GM21381 (cell line): Measurements from ENCODE around the gene TMEM255B.

Source experiments
- ATAC-seq: cut with Tn5 transposase; IDR thresholded peaks from one replicate; pipeline ENCODE4 v1.9.1; 2021; ENCODE audit warnings: mild to moderate bottlenecking, moderate library complexity; ENCODE audit not compliant: unreplicated experiment

TMEM255B gene

DNA sequence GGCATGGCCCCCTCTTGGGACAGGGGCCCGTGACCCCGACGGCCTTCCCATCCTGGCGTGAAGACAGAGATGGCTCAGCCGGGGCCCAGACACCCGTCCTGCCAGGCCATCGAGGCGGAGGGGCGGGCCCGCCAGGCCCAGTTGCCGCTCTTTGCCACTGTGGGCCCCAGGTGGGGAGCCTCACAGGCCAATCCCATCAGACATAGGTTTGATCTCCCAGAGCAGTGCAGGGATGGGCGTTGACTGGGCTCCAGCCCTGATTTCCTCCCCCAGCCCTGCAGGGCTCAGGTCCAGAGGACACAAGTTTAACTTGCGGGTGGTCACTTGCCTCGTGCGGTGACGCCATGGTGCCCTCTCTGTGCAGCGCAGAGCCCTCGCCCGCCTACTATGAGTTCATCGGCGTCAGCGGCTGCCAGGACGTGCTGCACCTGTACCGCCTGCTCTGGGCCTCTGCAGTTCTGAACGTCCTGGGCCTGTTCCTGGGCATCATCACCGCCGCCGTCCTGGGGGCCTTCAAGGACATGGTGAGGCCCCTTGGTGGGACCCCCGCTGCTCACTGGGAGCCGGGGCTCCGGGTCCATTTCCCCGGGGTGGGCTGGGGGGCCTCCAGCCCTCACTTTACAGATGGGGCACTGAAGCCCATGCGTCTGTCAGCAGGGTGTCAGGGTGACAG lies 42.4 kb downstream of the TMEM255B start:
- ATAC-seq, result no peak

DNA sequence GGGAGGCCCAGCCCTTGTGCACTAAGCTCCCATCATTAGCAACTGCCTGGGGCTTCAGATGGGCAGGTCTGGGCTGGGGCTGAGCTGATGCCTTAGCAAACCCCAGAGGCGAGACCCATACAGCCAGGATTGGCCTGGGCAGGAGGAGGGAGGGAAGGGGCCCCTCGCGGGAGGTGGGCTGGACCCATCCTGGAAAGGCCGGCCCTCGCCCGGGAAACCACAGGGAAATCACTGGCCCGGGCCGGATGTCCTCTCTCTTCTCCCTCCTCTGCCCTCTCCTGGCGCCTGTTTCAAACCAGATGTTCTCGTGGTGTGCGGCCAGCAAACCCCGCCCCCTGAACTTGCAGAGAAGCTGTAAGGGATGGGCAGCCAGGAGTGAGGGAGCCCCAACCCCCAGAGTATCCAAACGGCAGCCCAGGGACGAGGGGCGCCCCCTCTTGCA lies 43.1 kb downstream of the TMEM255B start:
- ATAC-seq, result no peak

DNA sequence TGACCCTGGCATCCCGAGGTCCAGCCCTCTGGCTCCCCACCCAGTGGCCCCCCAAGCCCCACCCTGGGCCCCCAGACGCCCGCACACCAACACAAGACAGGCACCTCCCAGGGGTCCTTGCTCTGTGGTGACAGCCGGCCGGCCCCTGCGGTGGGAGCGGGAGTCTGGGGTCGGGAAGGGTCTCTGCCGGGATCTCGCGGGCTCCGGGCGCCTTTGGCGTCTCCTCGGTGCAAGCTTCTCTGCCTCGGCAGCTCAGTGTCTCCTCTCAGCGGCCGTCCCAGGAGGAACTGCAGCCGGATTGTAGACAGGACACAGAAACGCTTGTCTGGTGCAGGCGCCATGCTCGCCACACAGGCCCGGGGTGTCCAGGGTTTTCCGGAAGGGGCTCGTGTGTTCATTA lies 43.7 kb downstream of the TMEM255B start:
- no peak for ATAC-seq

- ATAC-seq, result no peak
These were observed 44.5 kb downstream of the TMEM255B start for GRCh38 chr13:113803409-113804016.

- ATAC-seq, result no peak
These were observed 45.1 kb downstream of the TMEM255B start for GRCh38 chr13:113804017-113804702.

DNA sequence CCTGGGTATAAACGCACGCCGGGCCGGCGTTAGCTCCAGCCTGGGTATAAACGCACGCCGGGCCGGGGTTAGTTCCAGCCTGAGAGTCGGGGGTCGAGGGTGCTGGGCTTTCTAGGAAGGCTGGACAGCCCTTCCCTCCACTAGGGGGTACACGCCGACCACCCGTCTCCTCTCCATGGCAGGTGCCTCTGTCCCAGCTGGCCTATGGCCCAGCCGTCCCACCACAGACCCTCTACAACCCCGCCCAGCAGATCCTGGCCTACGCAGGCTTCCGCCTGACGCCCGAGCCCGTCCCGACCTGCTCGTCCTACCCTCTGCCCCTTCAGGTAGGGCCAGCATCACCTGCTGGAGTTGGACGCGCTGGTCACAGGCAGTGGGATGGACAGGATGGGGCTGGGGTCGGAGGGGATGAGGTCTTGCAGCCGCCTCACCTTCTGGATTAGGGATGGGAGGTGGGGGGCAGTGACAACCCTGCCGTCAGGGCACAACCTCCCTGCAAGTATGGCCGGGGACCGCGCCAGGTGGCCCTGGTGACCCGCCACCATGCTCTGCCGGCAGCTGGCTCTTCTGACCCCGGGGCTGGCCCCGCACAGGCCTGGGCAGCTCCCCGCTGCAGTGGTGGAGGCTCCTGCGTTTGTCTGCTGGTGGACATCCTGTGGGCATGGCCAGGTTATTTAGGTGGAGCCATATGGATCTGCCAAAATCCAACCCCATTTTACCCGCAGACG lies 45.8 kb downstream of the TMEM255B start:
- ATAC-seq, result no peak

GRCh38 chr13:113805431-113806103 lies 46.5 kb downstream of the TMEM255B start:
- ATAC-seq, result no peak

GRCh38 chr13:113806104-113806471 lies 47.1 kb downstream of the TMEM255B start:
- ATAC-seq, result no peak

DNA sequence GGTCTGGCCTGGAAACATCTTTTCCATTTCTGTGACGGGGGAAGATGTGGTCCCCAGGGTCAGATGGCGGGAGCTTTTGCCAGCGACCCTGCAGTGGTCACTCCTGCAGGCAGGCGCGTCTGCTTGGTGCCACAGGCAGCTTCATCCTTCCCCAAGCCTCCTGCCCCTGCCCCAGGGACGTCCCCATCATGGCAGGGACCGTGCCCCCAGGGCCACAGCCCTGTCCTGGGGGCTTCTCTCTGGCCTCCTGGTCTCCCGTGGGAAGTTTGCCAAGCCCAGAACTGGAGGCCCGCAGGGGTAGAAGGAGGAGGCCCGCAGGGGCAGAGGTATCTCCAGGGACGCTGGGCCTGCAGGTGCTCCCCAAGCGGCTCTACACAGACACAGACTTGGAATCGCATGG lies 47.5 kb downstream of the TMEM255B start:
- no peak for ATAC-seq

GRCh38 chr13:113808058-113808834 lies 49.2 kb downstream of the TMEM255B start:
- no peak for ATAC-seq

GRCh38 chr13:113809934-113810333 lies 50.9 kb downstream of the TMEM255B start:
- ATAC-seq, result no peak

- no peak for ATAC-seq
These were observed 51.6 kb downstream of the TMEM255B start for GRCh38 chr13:113810640-113811039.

DNA sequence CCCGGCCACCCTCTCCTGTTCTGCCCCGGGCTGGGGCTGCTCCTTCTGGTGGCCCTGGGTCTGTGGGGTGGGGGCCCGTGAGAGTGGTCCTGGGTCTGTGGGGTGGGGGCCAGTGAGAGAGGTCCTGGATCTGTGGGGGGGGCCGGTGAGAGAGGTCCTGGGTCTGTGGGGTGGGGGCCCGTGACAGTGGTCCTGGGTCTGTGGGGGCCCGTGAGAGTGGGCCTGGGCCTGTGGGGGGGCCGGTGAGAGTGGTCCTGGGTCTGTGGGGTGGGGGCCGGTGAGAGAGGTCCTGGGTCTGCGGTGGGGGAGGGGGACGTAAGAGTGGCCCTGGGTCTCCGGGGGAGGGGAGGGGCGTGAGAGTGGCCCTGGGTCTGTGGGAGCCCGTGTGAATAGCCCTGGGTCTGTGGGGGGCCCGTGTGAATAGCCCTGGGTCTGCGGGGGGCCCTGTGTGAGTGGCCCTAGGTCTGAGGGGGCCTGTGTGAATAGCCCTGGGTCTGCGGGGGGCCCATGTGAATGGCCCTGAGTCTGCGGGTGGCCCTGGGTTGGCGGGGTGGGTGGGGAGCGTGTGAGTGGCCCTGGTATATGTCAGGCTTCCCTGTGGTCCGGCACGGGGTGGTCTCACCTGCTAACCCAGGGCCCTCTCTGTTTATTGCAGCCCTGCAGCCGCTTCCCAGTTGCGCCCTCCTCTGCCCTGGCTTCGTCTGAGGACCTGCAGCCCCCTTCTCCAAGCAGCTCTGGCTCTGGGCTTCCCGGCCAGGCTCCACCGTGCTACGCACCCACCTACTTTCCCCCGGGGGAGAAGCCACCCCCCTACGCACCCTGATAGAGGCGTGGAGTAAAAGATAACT lies 52.3 kb downstream of the TMEM255B start:
- ATAC-seq, result no peak

DNA sequence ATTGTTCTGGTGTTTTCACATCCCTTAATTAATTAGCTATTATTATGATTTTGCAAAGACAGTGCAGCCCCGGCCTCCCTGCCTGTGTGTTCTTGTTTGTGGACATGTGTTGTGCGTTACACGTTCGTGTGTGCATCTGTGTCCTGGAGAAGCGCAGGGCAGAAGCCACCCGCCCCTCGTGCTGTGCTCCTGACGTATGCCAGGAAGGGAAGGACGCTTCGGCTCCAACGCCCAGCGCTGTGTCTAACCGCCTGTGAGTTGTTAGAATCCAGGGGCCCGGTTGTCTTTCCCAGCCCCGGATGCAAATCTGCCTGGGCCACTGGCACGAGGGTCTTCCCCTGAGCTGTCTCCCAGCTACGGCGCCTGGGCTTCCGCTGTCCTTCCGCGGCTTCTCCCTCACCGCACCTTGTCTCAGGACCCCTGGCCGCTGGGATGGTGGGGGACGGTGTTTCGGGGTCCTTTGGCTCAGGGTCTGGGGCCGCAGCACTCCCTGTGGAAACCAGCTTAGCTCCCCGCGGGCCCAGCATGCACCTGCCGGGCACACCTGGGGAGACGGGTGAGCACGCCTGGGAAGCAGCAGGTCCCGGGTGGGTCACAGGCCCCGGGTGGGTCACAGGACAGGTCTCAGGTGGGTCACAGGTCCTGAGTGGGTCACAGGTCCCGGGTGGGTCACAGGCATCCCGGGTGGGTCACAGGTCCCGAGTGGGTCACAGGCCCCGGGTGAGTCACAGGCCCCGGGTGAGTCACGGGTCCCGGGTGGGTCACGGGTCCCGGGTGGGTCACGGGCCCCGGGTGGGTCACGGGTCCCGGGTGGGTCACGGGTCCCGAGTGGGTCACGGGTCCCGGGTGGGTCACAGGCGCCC lies 53.4 kb downstream of the TMEM255B start:
- ATAC-seq, result no peak

DNA sequence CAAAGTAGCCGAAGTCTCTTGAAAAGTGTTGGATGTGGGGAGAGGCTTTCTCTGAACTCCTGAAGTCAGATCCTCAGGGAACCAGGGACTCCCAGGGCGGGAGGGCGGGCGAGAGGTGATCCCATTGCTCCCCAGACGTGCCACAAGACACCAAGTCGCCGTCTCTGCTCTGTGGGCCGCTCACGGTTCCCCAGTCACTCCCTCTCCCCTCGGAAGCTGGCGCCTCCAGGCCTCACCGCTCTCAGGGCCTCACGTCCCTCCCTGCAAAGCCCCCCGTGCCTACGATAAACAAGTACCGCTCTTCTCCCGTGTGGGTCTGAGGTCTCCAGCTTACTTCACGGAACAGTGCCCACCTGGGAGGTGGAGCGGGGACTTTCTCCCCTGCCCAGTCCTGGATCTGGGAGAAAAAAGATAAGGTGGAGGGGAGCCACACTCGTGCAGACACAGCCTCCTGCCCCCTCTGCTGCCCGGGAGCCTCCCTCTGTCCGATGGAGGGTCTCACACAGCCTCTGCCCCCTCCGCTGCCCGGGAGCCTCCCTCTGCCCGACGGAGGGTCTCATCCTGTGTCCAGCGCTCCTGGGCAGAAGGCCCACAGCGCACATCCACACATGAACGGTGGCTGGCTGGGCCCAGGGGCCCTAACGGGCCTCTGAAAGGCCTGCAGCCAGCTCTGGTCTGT lies 54.2 kb downstream of the TMEM255B start:
- ATAC-seq, result no peak

- ATAC-seq, result no peak
These were observed 54.9 kb downstream of the TMEM255B start for GRCh38 chr13:113813749-113814434.

- no peak for ATAC-seq
These were observed 55.4 kb downstream of the TMEM255B start for GRCh38 chr13:113814435-113814821.
